Peyer's patch (tissue), 4 donors: Measurements from ENCODE around the gene FNDC3B. TPM values are rescaled to one million over a fixed set of nuclear protein-coding genes. Genes with fewer than 3 reads are reported as not detected.

Experiments used
- DNase-seq, 3 donors: peaks; one replicate each; pipeline ENCODE4 v3.0.0-alpha.2; 2017 to 2019
- H3K27ac ChIP-seq, 4 donors: fragments of 200-600 bp; sonication (generic); one replicate each; pipeline ENCODE4 v1.5.1; 2016 to 2019
- H3K27me3 ChIP-seq, 2 donors: fragments of 200-600 bp; sonication (generic); one replicate each; pipeline ENCODE4 v1.5.1; 2019
- H3K36me3 ChIP-seq, 3 donors: fragments of 200-600 bp; sonication (generic); one replicate each; pipeline ENCODE4 v1.5.1; 2016 to 2019
- H3K4me1 ChIP-seq, 4 donors: fragments of 200-600 bp; sonication (generic); one replicate each; pipeline ENCODE4 v1.5.1; 2016 to 2019
- H3K4me3 ChIP-seq, 4 donors: fragments of 200-600 bp; sonication (generic); 1 replicate in 3 of 4; 2 replicates in 1 of 4; pipeline ENCODE4 v1.5.1; 2016 to 2019; ENCODE audit warnings: mild to moderate bottlenecking in 1 of 4
- H3K9me3 ChIP-seq, 4 donors: fragments of 200-600 bp; sonication (generic); one replicate each; pipeline ENCODE4 v1.5.1; 2016 to 2019; ENCODE audit warnings: mild to moderate bottlenecking in 1 of 4
- CTCF ChIP-seq, 6 experiments: fragments of 450-650 bp in 4 of 6; fragments of 200-600 bp in 2 of 6; sonication (generic) in 1 of 6; IDR thresholded peaks; one replicate each; pipeline ENCODE4 v1.5.1; 2017 to 2019; ENCODE audit warnings: antibody characterized with exemption in 6 of 6, mild to moderate bottlenecking in 3 of 6, moderate library complexity in 1 of 6
- POLR2A ChIP-seq, 2 donors: fragments of 450-650 bp; IDR thresholded peaks; one replicate each; pipeline ENCODE4 v1.5.1; 2017; ENCODE audit warnings: antibody characterized with exemption in 2 of 2, mild to moderate bottlenecking in 2 of 2, moderate library complexity in 2 of 2
- total RNA-seq, 4 donors: library from RNA; depleted of rRNA; stranded (reverse); fragments of >200 nt; gene quantifications; one replicate each; pipeline ENCODE4 v1.1.0, GENCODE V29; 2016

Gene FNDC3B
- total RNA-seq, 4 donors from 2014 or later: 28.7 to 74.3 (median 54.6) TPM

GRCh38 chr3:172279191-172279640, 239.8 kb downstream of the FNDC3B start:
- H3K4me3 ChIP-seq: no peak overlapping the region
- H3K9me3 ChIP-seq: no peaks in the 10 kb centered on the region
- TF ChIP-seq CTCF (IDR thresholded peaks at IDR 0.05): no peak
- peak overlapping the region in 1 of 4 donors; percentile 4 for H3K27ac ChIP-seq
- H3K4me1 ChIP-seq: no peaks in the 10 kb centered on the region
- no peaks in the 10 kb centered on the region for H3K36me3 ChIP-seq
- DNase-seq: no peak
- no peaks in the 10 kb centered on the region for H3K27me3 ChIP-seq

GRCh38 chr3:172279974-172280373, 240.6 kb downstream of the FNDC3B start:
- DNase-seq: no peak
- Histone ChIP-seq H3K4me1 (no peaks in the 10 kb centered on the region), H3K27ac (no peak overlapping the region), H3K4me3 (no peak overlapping the region), H3K9me3 (no peaks in the 10 kb centered on the region), H3K27me3 (no peaks in the 10 kb centered on the region), H3K36me3 (no peaks in the 10 kb centered on the region)
- TF ChIP-seq POLR2A (IDR thresholded peaks at IDR 0.05) (no peak), CTCF (IDR thresholded peaks at IDR 0.05) (no peak)

GRCh38 chr3:172280406-172281051, 241.2 kb downstream of the FNDC3B start:
- Histone ChIP-seq H3K27me3 (no peaks in the 10 kb centered on the region), H3K4me3 (no peak overlapping the region), H3K36me3 (no peaks in the 10 kb centered on the region), H3K9me3 (no peaks in the 10 kb centered on the region), H3K4me1 (no peaks in the 10 kb centered on the region), H3K27ac (no peak overlapping the region)
- DNase-seq: no peak
- no peak for TF ChIP-seq POLR2A (IDR thresholded peaks at IDR 0.05)
- no peak for TF ChIP-seq CTCF (IDR thresholded peaks at IDR 0.05)

- no peak for DNase-seq
- TF ChIP-seq CTCF (IDR thresholded peaks at IDR 0.05) (no peak), POLR2A (IDR thresholded peaks at IDR 0.05) (no peak)
- H3K4me1 ChIP-seq: no peaks in the 10 kb centered on the region
- H3K27me3 ChIP-seq: no peaks in the 10 kb centered on the region
- peaks cover 0 to 6% (median 0%) of the 10 kb centered on the region in 3 donors for H3K36me3 ChIP-seq
- no peak overlapping the region for H3K27ac ChIP-seq
- no peak overlapping the region for H3K4me3 ChIP-seq
- H3K9me3 ChIP-seq: no peaks in the 10 kb centered on the region
Measured at GRCh38 chr3:172281884-172282283, 242.5 kb downstream of the FNDC3B start.

- Histone ChIP-seq H3K27me3 (no peaks in the 10 kb centered on the region), H3K4me3 (no peak overlapping the region), H3K4me1 (no peaks in the 10 kb centered on the region), H3K36me3 (peaks cover 0 to 15% (median 0%) of the 10 kb centered on the region in 3 donors), H3K9me3 (no peaks in the 10 kb centered on the region), H3K27ac (no peak overlapping the region)
- no peak for TF ChIP-seq CTCF (IDR thresholded peaks at IDR 0.05)
- TF ChIP-seq POLR2A (IDR thresholded peaks at IDR 0.05): no peak
- no peak for DNase-seq
Measured at GRCh38 chr3:172282850-172283249, 243.5 kb downstream of the FNDC3B start.
